Testis (tissue), 3 donors: ENCODE data around the gene ZNF587. TPM values are rescaled to one million over a fixed set of nuclear protein-coding genes. Genes with fewer than 3 reads are reported as not detected.
"Not testable (repeated sequence)": the region's sequence is repeated elsewhere in the genome, so short reads cannot be mapped to it uniquely, and the experiment has no call there.

Experiments
- DNase-seq: peaks from one replicate; pipeline ENCODE4 v3.0.0-alpha.2; 2019
- H3K27ac ChIP-seq, 2 donors: fragments of 200-600 bp; sonication (generic); one replicate each; pipeline ENCODE4 v1.5.1; 2019
- H3K27me3 ChIP-seq: fragments of 200-600 bp; sonication (generic); one replicate; pipeline ENCODE4 v1.5.1; 2019
- H3K36me3 ChIP-seq: fragments of 200-600 bp; sonication (generic); one replicate; pipeline ENCODE4 v1.5.1; 2017; ENCODE audit warnings: low read depth; ENCODE audit errors: missing control alignments
- H3K4me1 ChIP-seq: fragments of 200-600 bp; sonication (generic); one replicate; pipeline ENCODE4 v1.5.1; 2019
- H3K4me3 ChIP-seq, 2 donors: fragments of 200-600 bp; sonication (generic); one replicate each; pipeline ENCODE4 v1.5.1; 2017 to 2019
- H3K9me3 ChIP-seq: fragments of 200-600 bp; sonication (generic); one replicate; pipeline ENCODE4 v1.5.1; 2017
- CTCF ChIP-seq, 3 experiments: fragments of 450-650 bp in 2 of 3; fragments of 200-600 bp in 1 of 3; sonication (generic) in 1 of 3; IDR thresholded peaks; one replicate each; pipeline ENCODE4 v1.5.1; 2016 to 2019; ENCODE audit warnings: antibody characterized with exemption in 3 of 3, mild to moderate bottlenecking in 2 of 3, moderate library complexity in 1 of 3
- POLR2A ChIP-seq: fragments of 450-650 bp; IDR thresholded peaks from one replicate; pipeline ENCODE4 v1.6.1; 2017; ENCODE audit warnings: antibody characterized with exemption, mild to moderate bottlenecking, moderate library complexity
- WGBS, 2 donors: methylation state at CpG; one replicate each; pipeline ENCODE4 v1.1.5; 2018; 5-methylcytosine and 5-hydroxymethylcytosine counted together
- intact Hi-C: fragments of 100-400 bp; cut with DNase I; formaldehyde crosslinking; loops from one replicate; pipeline ENCODE4 v1.15.1; 2023; ENCODE audit warnings: low total_unique reads
- polyA plus RNA-seq: library from polyadenylated mRNA; stranded (reverse); fragments of 350-450 nt; fragmentation: Illumina TruSeq; extraction: RNeasy Lipid Tissue Mini Kit (QIAGEN cat#74804); gene quantifications from one replicate; pipeline ENCODE4 v1.2.3, GENCODE V29; 2014; ENCODE audit warnings: low read depth, low replicate concordance; ENCODE audit not compliant: insufficient read depth
- total RNA-seq, 2 donors: library from RNA; depleted of rRNA; stranded (reverse); fragments of >200 nt; gene quantifications; one replicate each; pipeline ENCODE4 v1.2.3, GENCODE V29; 2016

Gene ZNF587
- total and polyA plus RNA-seq, 3 donors from 2014 or later: 21.4 to 31.2 (median 30.8) TPM

- intact Hi-C loops: no loop called here
- no peak overlapping the region for H3K4me3 ChIP-seq
- no peaks in the 10 kb centered on the region for H3K27me3 ChIP-seq
- no peak for TF ChIP-seq CTCF (IDR thresholded peaks at IDR 0.05)
- no peak for TF ChIP-seq POLR2A
- no peaks in the 10 kb centered on the region for H3K36me3 ChIP-seq
- no peaks in the 10 kb centered on the region for H3K9me3 ChIP-seq
- no peak for DNase-seq
- peaks cover 13% of the 10 kb centered on the region for H3K4me1 ChIP-seq
- no peak overlapping the region for H3K27ac ChIP-seq
- WGBS, 2 donors: 92 to 95% methylated on average over 6 of the region's 6 CpGs
Observed at GRCh38 chr19:57825511-57825910, 24.1 kb upstream of the ZNF587 start.

DNA sequence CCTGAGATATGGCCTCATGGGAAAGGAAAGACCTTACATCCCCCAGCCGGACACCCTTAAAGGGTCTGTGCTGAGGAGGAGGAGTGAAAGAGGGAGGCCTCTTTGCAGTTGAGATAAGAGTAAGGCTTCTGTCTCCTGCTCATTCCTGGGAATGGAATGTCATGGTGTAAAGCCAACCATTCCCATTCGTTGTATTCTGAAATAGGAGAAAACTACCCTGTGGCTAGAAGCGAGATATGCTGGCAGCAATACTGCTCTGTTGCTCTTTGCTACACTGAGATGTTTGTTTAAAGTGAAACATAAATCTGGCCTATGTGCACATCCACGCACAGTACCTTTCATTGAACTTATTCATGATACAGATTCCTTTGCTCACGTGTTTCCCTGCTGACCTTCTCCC is 20.3 kb upstream of the ZNF587 start:
- 34 to 58% methylated on average over 5 of the region's 5 CpGs for WGBS, 2 donors

GRCh38 chr19:57830071-57830602 is 19.5 kb upstream of the ZNF587 start, which contains the start of gene ZNF587B:
TSS of gene ZNF587B (plus strand) at chr19:57830299. CDS start at chr19:57830529, 230 bp downstream.
- Histone ChIP-seq H3K4me1 (peaks cover 10% of the 10 kb centered on the region), H3K4me3 (peak within 1 kb of the TSS; percentile 27 to 58), H3K27me3 (no peaks in the 10 kb centered on the region), H3K9me3 (no peaks in the 10 kb centered on the region), H3K27ac (peak within 1 kb of the TSS; percentile 50 to 64), H3K36me3 (no peaks in the 10 kb centered on the region)
- intact Hi-C loops: no loop called here
- WGBS, 2 donors: 15 to 22% methylated on average over 18 to 22 of the region's 22 CpGs
- DNase-seq: peak; percentile 83
- TF ChIP-seq POLR2A (no peak), CTCF (IDR thresholded peaks at IDR 0.05) (peak in 2 of 3 experiments; percentile 38 to 42)

More for the DNA sequence above, 20.3 kb upstream of the ZNF587 start:
- intact Hi-C loops: no loop called here
- Histone ChIP-seq H3K4me1 (peaks cover 10% of the 10 kb centered on the region), H3K4me3 (peak overlapping the region in 1 of 2 donors; percentile 58), H3K27ac (peak overlapping the region; percentile 50 to 64), H3K36me3 (no peaks in the 10 kb centered on the region), H3K27me3 (no peaks in the 10 kb centered on the region), H3K9me3 (no peaks in the 10 kb centered on the region)
- TF ChIP-seq POLR2A (no peak), CTCF (IDR thresholded peaks at IDR 0.05) (no peak)
- peak; percentile 55 for DNase-seq

GRCh38 chr19:57836991-57837390 is 12.7 kb upstream of the ZNF587 start:
- 90 to 98% methylated on average over 5 of the region's 5 CpGs for WGBS, 2 donors
- intact Hi-C loops, H3K4me1 ChIP-seq, H3K27ac ChIP-seq, DNase-seq, H3K9me3 ChIP-seq, H3K36me3 ChIP-seq, H3K27me3 ChIP-seq, H3K4me3 ChIP-seq: not testable (repeated sequence)

DNA sequence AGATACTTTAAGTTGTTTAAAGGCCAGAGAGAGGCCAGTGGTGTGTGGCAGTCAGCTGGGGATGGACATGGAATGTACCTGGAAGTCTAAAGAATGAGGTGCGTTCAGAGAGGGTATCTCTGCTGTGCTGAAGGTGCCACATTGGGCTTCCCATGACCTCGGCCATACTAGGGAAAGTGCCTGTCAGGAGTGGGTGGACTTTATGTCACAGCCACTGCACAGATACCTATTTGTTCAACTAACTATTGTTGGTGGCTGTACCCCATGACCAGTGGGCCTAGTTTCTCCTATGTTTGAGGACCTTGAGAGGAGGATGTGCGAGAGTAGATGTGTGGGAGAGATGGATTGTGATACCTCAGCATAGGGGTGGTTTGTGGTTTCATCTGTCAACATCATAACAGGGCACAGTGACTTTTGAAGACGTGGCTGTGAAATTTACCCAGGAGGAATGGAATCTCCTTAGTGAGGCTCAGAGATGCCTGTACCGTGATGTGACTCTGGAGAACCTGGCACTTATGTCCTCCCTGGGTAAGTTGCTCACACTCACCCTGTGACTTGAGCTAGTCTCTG is 11.0 kb upstream of the ZNF587 start:
- H3K9me3 ChIP-seq, H3K27me3 ChIP-seq, H3K36me3 ChIP-seq, H3K4me1 ChIP-seq, H3K27ac ChIP-seq, DNase-seq, intact Hi-C loops, H3K4me3 ChIP-seq: not testable (repeated sequence)
- WGBS, 2 donors: 78 to 83% methylated on average over 4 to 5 of the region's 5 CpGs
